Gastrocnemius medialis (tissue), 4 donors: Measurements from ENCODE around the gene NLGN1.

Experiments
- CTCF ChIP-seq, 5 experiments: fragments of 450-650 bp in 3 of 5; fragments of 200-600 bp in 2 of 5; sonication (generic) in 2 of 5; IDR thresholded peaks in 4 of 5; conservative IDR thresholded peaks in 1 of 5; 1 replicate in 4 of 5; 2 replicates in 1 of 5; pipeline ENCODE4 v1.5.1; 2016 to 2019; ENCODE audit warnings: antibody characterized with exemption in 5 of 5, mild to moderate bottlenecking in 3 of 5, moderate library complexity in 3 of 5
- POLR2A ChIP-seq, 2 donors: fragments of 450-650 bp; IDR thresholded peaks; one replicate each; pipeline ENCODE4 v1.6.1; 2017; ENCODE audit warnings: antibody characterized with exemption in 2 of 2, mild to moderate bottlenecking in 2 of 2, moderate library complexity in 2 of 2

- TF ChIP-seq POLR2A (IDR thresholded peaks at IDR 0.05) (no peak), CTCF (IDR thresholded peaks at IDR 0.05 in 4 of 5, conservative IDR thresholded peaks at IDR 0.05 in 1 of 5) (no peak)
Observed at GRCh38 chr3:173556546-173556945, 159.0 kb downstream of the NLGN1 start.
